Mammary epithelial cell (primary cell): ENCODE data around the gene CDCA7.

Experiments used
- CTCF ChIP-seq, 2 donors: IDR thresholded peaks in 1 of 2; conservative IDR thresholded peaks in 1 of 2; 2 replicates each; pipeline ENCODE4 v1.5.1; 2011 to 2012; ENCODE audit warnings: inconsistent platforms in 2 of 2, low read length in 2 of 2, mild to moderate bottlenecking in 2 of 2, control low read depth in 1 of 2, low read depth in 1 of 2; ENCODE audit not compliant: insufficient read depth in 1 of 2; ENCODE audit errors: extremely low read depth in 1 of 2
- EZH2 ChIP-seq: IDR thresholded peaks from 2 replicates; pipeline ENCODE4 v1.6.1; 2012; ENCODE audit warnings: low read length, inconsistent platforms, borderline replicate concordance

GRCh38 chr2:173311844-173312606, 42.6 kb upstream of the CDCA7 start:
- TF ChIP-seq CTCF (conservative IDR thresholded peaks at IDR 0.05 in 1 of 2, IDR thresholded peaks at IDR 0.05 in 1 of 2; ENCODE audit: extremely low read depth in 1 of 2, insufficient read depth in 1 of 2, low read depth in 1 of 2, low read length in 2 of 2) (peak in 1 of 2 donors; percentile 17), EZH2 (no peak)
